ENCODE data around the gene OR5K4.

- TF ChIP-seq CTCF (IDR thresholded peaks at IDR 0.05) (no peak), POLR2A (IDR thresholded peaks at IDR 0.05) (no peak), POLR2AphosphoS5 (IDR thresholded peaks at IDR 0.05; ENCODE audit: insufficient read depth in 1 of 2, low read depth in 1 of 2) (no peak)
Observed at GRCh38 chr3:98322686-98323085, 31.0 kb upstream of the OR5K4 start.

All from vagina (tissue), 2 donors.